Activated T-cell treated with anti-CD3 and anti-CD28 coated beads, Interleukin-2, amount 50 U/mL, for 48 hours (primary cell): ENCODE results near the gene FKBP5.

ENCODE experiments used
- DNase-seq, 2 experiments: peaks; one replicate each; pipeline ENCODE4 v3.0.0-alpha.2; 2020

FKBP5 gene

GRCh38 chr6:35654883-35655282, 33.8 kb downstream of the FKBP5 start:
- no peak for DNase-seq

- DNase-seq, result no peak
Measured at GRCh38 chr6:35651244-35651643, 37.5 kb downstream of the FKBP5 start.

- DNase-seq, result no peak
Measured at GRCh38 chr6:35650015-35650414, 38.7 kb downstream of the FKBP5 start.

- DNase-seq, result no peak
Measured at GRCh38 chr6:35648203-35648602, 40.5 kb downstream of the FKBP5 start.

- no peak for DNase-seq
Measured at GRCh38 chr6:35647400-35647799, 41.3 kb downstream of the FKBP5 start.

- DNase-seq, result no peak
Measured at GRCh38 chr6:35643162-35643535, 45.6 kb downstream of the FKBP5 start.

- no peak for DNase-seq
Measured at GRCh38 chr6:35642471-35643161, 46.1 kb downstream of the FKBP5 start.

- DNase-seq, result no peak
Measured at GRCh38 chr6:35640017-35640664, 48.6 kb downstream of the FKBP5 start.

- DNase-seq, result no peak
Measured at GRCh38 chr6:35638679-35639078, 50.0 kb downstream of the FKBP5 start.

GRCh38 chr6:35637911-35638310, 50.8 kb downstream of the FKBP5 start:
- DNase-seq, result no peak

GRCh38 chr6:35635601-35636597, 52.8 kb downstream of the FKBP5 start:
- DNase-seq, result no peak

GRCh38 chr6:35634316-35634715, 54.4 kb downstream of the FKBP5 start:
- no peak for DNase-seq

GRCh38 chr6:35633579-35634089, 55.1 kb downstream of the FKBP5 start:
- DNase-seq, result no peak

- DNase-seq, result no peak
Measured at GRCh38 chr6:35629876-35630378, 58.8 kb downstream of the FKBP5 start.

- no peak for DNase-seq
Measured at GRCh38 chr6:35626401-35626800, 62.3 kb downstream of the FKBP5 start.

GRCh38 chr6:35624341-35625070, 64.2 kb downstream of the FKBP5 start:
- DNase-seq, result no peak

- no peak for DNase-seq
Measured at GRCh38 chr6:35622283-35622682, 66.4 kb downstream of the FKBP5 start.

GRCh38 chr6:35620706-35621105, 68.0 kb downstream of the FKBP5 start:
- no peak for DNase-seq

- no peak for DNase-seq
Measured at GRCh38 chr6:35613762-35614161, 75.0 kb downstream of the FKBP5 start.

- no peak for DNase-seq
Measured at GRCh38 chr6:35611240-35611639, 77.5 kb downstream of the FKBP5 start.

GRCh38 chr6:35610830-35611229, 77.9 kb downstream of the FKBP5 start:
- DNase-seq, result no peak

GRCh38 chr6:35609588-35609987, 79.1 kb downstream of the FKBP5 start:
- no peak for DNase-seq
